Esophagus (tissue), 2 donors: ENCODE results near the gene TSHZ2. TPM values are rescaled to one million over a fixed set of nuclear protein-coding genes. Genes with fewer than 3 reads are reported as not detected.
A peak's percentile ranks its signal among the peaks of the same experiment; 100 is the strongest.
"Not testable (repeated sequence)": the region's sequence is repeated elsewhere in the genome, so short reads cannot be mapped to it uniquely, and the experiment has no call there.

Experiments
- H3K27ac ChIP-seq, 2 donors: one replicate each; pipeline ENCODE4 v1.5.1; 2013; ENCODE audit warnings: low read depth in 2 of 2, mild to moderate bottlenecking in 2 of 2, inconsistent platforms in 1 of 2, low read length in 1 of 2, moderate library complexity in 1 of 2
- H3K27me3 ChIP-seq, 2 donors: one replicate each; pipeline ENCODE4 v1.6.1; 2013; ENCODE audit warnings: low read length in 2 of 2, control low read depth in 1 of 2, mild to moderate bottlenecking in 1 of 2; ENCODE audit not compliant: insufficient read depth in 2 of 2, control insufficient read depth in 1 of 2
- H3K36me3 ChIP-seq, 2 donors: one replicate each; pipeline ENCODE4 v1.6.1; 2013; ENCODE audit warnings: low read length in 1 of 2; ENCODE audit not compliant: control insufficient read depth in 2 of 2, insufficient read depth in 2 of 2
- H3K4me1 ChIP-seq, 2 donors: one replicate each; pipeline ENCODE4 v1.6.1; 2013; ENCODE audit warnings: low read length in 1 of 2; ENCODE audit not compliant: control insufficient read depth in 2 of 2, insufficient read depth in 2 of 2
- H3K4me3 ChIP-seq, 2 donors: one replicate each; pipeline ENCODE4 v1.5.1; 2013; ENCODE audit warnings: low read length in 2 of 2, mild to moderate bottlenecking in 2 of 2, low read depth in 1 of 2, moderate library complexity in 1 of 2
- H3K9me3 ChIP-seq, 2 donors: one replicate each; pipeline ENCODE4 v1.6.1; 2013; ENCODE audit warnings: mild to moderate bottlenecking in 2 of 2, low read depth in 1 of 2, low read length in 1 of 2, moderate library complexity in 1 of 2; ENCODE audit not compliant: control insufficient read depth in 2 of 2, insufficient read depth in 1 of 2
- WGBS, 2 donors: extraction: QIAGEN DNeasy Blood & Tissue Kit; methylation state at CpG; one replicate each; pipeline ENCODE4 v1.1.7; 2013; 5-methylcytosine and 5-hydroxymethylcytosine counted together
- polyA plus RNA-seq, 2 donors: library from polyadenylated mRNA; stranded (reverse); fragments of 200-250 nt; gene quantifications; one replicate each; pipeline ENCODE4 v1.2.3, GENCODE V29; 2013
- donor health status: healthy with polysubstance abuse.
- donor health status: Bipolar disorder and iron deficiency.

TSHZ2 gene
- polyA plus RNA-seq, 2 donors: 4.6 to 11.7 TPM

GRCh38 chr20:53019464-53019863 lies 47.3 kb downstream of the TSHZ2 start:
- Histone ChIP-seq H3K4me1 (no peaks in the 10 kb centered on the region), H3K27me3 (no peaks in the 10 kb centered on the region), H3K27ac (no peak overlapping the region), H3K4me3 (no peak overlapping the region), H3K36me3 (no peaks in the 10 kb centered on the region), H3K9me3 (no peaks in the 10 kb centered on the region)
- 76 to 82% methylated on average over 6 of the region's 6 CpGs for WGBS, 2 donors

GRCh38 chr20:53020376-53020775 lies 48.2 kb downstream of the TSHZ2 start:
- WGBS, 2 donors: 78 to 79% methylated on average over 4 of the region's 4 CpGs
- no peaks in the 10 kb centered on the region for H3K36me3 ChIP-seq
- H3K4me1 ChIP-seq: no peaks in the 10 kb centered on the region
- H3K27me3 ChIP-seq: no peaks in the 10 kb centered on the region
- H3K4me3 ChIP-seq: no peak overlapping the region
- H3K9me3 ChIP-seq: no peaks in the 10 kb centered on the region
- H3K27ac ChIP-seq: no peak overlapping the region

- Histone ChIP-seq H3K27me3 (no peaks in the 10 kb centered on the region), H3K4me3 (no peak overlapping the region), H3K4me1 (no peaks in the 10 kb centered on the region), H3K9me3 (no peaks in the 10 kb centered on the region), H3K27ac (no peak overlapping the region), H3K36me3 (no peaks in the 10 kb centered on the region)
- 76 to 87% methylated on average over 2 of the region's 2 CpGs for WGBS, 2 donors
These were observed 48.7 kb downstream of the TSHZ2 start for GRCh38 chr20:53020834-53021233.

GRCh38 chr20:53021934-53022333 lies 49.8 kb downstream of the TSHZ2 start:
- Histone ChIP-seq H3K9me3 (no peaks in the 10 kb centered on the region), H3K27ac (no peak overlapping the region), H3K4me3 (no peak overlapping the region), H3K27me3 (no peaks in the 10 kb centered on the region), H3K36me3 (no peaks in the 10 kb centered on the region), H3K4me1 (no peaks in the 10 kb centered on the region)
- 68 to 69% methylated on average over 3 of the region's 3 CpGs for WGBS, 2 donors

GRCh38 chr20:53023732-53024520 lies 51.8 kb downstream of the TSHZ2 start:
- no peaks in the 10 kb centered on the region for H3K9me3 ChIP-seq
- H3K4me3 ChIP-seq: no peak overlapping the region
- H3K27me3 ChIP-seq: no peaks in the 10 kb centered on the region
- 40 to 41% methylated on average over 5 of the region's 5 CpGs for WGBS, 2 donors
- H3K4me1 ChIP-seq: no peaks in the 10 kb centered on the region
- no peak overlapping the region for H3K27ac ChIP-seq
- H3K36me3 ChIP-seq: no peaks in the 10 kb centered on the region

GRCh38 chr20:53024653-53025052 lies 52.5 kb downstream of the TSHZ2 start:
- H3K36me3 ChIP-seq, H3K27me3 ChIP-seq, H3K9me3 ChIP-seq, H3K27ac ChIP-seq, H3K4me1 ChIP-seq, H3K4me3 ChIP-seq: not testable (repeated sequence)
- WGBS, 2 donors: 92 to 97% methylated on average over 5 of the region's 5 CpGs

- Histone ChIP-seq H3K9me3 (no peaks in the 10 kb centered on the region), H3K4me3 (no peak overlapping the region), H3K27me3 (no peaks in the 10 kb centered on the region), H3K27ac (no peak overlapping the region), H3K4me1 (no peaks in the 10 kb centered on the region), H3K36me3 (no peaks in the 10 kb centered on the region)
These were observed 54.9 kb downstream of the TSHZ2 start for GRCh38 chr20:53027089-53027488.

GRCh38 chr20:53028337-53029007 lies 56.3 kb downstream of the TSHZ2 start:
- H3K27me3 ChIP-seq: no peaks in the 10 kb centered on the region
- WGBS, 2 donors: 83 to 91% methylated on average over 6 of the region's 6 CpGs
- no peaks in the 10 kb centered on the region for H3K4me1 ChIP-seq
- no peaks in the 10 kb centered on the region for H3K36me3 ChIP-seq
- H3K9me3 ChIP-seq: no peaks in the 10 kb centered on the region
- no peak overlapping the region for H3K27ac ChIP-seq
- no peak overlapping the region for H3K4me3 ChIP-seq

- Histone ChIP-seq H3K27me3 (no peaks in the 10 kb centered on the region), H3K9me3 (no peaks in the 10 kb centered on the region), H3K27ac (no peak overlapping the region), H3K4me3 (no peak overlapping the region), H3K36me3 (no peaks in the 10 kb centered on the region), H3K4me1 (no peaks in the 10 kb centered on the region)
- 67 to 77% methylated on average over 3 of the region's 3 CpGs for whole genome bisulfite sequencing, 2 donors
These were observed 57.9 kb downstream of the TSHZ2 start for GRCh38 chr20:53030061-53030460.

GRCh38 chr20:53032046-53032445 lies 59.9 kb downstream of the TSHZ2 start:
- 85 to 86% methylated on average over 11 of the region's 11 CpGs for WGBS, 2 donors
- no peaks in the 10 kb centered on the region for H3K9me3 ChIP-seq
- no peaks in the 10 kb centered on the region for H3K36me3 ChIP-seq

More at GRCh38 chr20:53032046-53032445, 59.9 kb downstream of the TSHZ2 start:
- Histone ChIP-seq H3K27me3 (no peaks in the 10 kb centered on the region), H3K4me3 (no peak overlapping the region), H3K4me1 (no peaks in the 10 kb centered on the region), H3K27ac (peak overlapping the region in 1 of 2 donors; percentile 24)
